Stimulated activated CD8-positive, alpha-beta memory T cell treated with anti-CD3 and anti-CD28 coated beads, Interleukin-4, amount 100 ng/mL, for 1 hour (primary cell): ENCODE measurements around the gene NYAP2.

ENCODE experiments used
- DNase-seq, 2 donors: peaks; one replicate each; pipeline ENCODE4 v3.0.0-alpha.2; 2020; ENCODE audit warnings: low read depth in 2 of 2, low spot score in 1 of 2

The NYAP2 gene

GRCh38 chr2:225536036-225536435 lies 136.5 kb downstream of the NYAP2 start:
- DNase-seq: no peak

DNA sequence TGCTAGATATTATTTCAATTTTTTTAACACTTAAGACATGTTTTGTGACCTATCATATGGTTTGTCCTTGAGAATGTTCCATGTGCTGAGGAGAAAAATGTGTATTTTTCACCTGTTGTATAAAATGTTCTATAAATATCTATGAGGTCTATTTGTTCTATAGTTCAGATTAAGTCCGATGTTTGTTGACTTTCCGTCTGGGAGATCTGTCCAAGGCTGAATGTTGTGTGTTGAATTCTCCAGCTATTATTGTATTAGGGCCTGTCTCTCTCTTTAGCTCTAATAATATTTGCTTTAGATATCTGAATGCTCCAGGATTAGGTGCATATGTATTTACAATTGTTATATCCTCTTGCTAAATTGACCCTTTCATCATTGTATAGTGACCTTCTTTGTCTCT lies 144.1 kb downstream of the NYAP2 start:
- no peak for DNase-seq

DNA sequence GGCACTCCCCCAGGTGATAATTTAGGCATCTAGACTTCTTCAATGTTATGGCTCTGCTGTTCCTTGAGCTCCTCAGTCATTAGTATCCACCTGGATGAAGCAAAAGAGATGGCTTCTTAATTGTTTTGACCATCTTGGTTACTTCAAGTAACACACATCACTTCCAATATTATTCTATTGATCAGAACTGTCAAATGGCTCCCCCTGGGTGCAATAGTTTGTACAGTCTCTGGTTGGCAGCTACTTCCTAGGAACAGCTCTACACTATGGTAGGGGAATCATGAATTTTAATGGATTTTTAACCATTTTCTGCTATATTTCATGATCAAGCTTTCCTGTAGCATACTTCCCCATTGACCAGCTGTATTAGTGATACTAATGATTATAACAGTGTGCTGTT lies 157.0 kb downstream of the NYAP2 start:
- DNase-seq: no peak

DNA sequence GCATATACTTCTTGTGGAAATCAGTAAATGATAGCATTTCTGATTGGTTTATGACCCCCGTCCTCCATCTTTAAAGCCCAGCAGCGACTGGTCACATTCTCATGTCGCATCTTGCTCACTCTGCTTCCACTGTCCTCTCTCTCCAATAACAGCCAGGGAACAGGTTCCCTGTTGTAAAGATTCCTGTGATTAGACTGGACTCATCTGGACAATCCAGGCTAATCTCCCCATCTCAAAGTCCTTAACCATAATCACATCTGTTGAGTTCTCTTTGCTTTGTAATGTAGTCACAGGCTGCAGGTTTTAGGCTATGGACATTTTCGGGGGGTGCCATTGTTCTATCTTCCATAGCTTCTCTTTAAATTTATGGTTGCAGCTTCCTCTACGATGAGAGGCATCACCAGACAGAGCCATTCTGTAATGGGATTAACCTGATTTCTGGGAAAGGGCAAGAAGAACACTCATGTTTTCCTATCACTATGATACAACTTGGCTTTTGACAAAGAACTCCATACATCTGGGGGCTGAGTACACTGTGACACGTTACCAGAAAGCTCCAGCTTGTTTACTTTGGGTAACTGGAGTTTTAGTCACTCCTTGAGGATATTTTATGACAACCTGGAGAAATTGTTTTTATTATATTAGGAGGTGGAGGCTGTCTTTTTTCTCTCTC lies 159.0 kb downstream of the NYAP2 start:
- no peak for DNase-seq

DNA sequence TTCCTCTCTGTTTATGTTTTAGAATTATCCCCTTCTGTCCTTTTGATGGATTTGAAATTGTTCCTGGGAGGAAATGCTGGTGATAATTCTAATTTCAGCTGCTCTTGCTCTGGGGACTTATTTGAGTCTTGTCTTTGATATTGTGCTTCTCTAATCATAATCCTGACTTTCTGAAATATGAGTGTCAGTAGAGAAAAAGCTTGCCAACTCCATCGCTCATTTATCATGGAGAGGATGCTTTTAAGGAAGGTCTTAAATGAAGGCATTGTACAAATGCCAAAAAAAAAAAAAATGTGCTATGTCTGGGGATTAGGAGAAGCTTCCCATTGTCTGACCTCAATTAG lies 159.5 kb downstream of the NYAP2 start:
- no peak for DNase-seq

GRCh38 chr2:225566798-225567197 lies 167.3 kb downstream of the NYAP2 start:
- DNase-seq: no peak

- no peak for DNase-seq
These were observed 170.5 kb downstream of the NYAP2 start for GRCh38 chr2:225569995-225570394.

GRCh38 chr2:225573603-225574002 lies 174.1 kb downstream of the NYAP2 start:
- no peak for DNase-seq

DNA sequence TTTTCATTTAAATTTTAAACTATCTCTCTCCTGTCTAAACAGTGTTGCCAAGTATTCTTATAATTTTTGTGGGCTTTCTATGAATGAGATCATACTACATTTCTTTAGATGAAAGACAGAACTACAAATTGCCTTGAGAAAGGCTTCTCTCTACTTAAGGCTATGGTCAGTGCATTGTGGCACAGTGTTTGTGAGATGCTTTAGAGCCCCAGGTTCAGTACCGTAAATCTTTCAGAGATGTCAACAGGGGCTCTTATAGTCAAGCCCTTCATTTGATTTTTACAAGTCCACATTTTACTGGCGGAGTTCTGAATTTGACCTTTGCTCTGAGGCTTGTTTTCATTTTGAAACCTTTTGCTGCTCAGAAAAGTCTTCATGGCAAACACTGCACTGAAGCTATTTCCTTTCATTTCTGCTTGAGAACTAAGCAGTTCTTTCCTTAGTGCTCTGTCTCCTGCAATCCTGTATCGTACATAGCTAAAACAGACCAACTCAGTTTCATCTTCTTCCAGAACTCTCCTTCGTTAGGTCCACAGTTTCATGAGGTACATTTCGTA lies 175.2 kb downstream of the NYAP2 start:
- DNase-seq: no peak

DNA sequence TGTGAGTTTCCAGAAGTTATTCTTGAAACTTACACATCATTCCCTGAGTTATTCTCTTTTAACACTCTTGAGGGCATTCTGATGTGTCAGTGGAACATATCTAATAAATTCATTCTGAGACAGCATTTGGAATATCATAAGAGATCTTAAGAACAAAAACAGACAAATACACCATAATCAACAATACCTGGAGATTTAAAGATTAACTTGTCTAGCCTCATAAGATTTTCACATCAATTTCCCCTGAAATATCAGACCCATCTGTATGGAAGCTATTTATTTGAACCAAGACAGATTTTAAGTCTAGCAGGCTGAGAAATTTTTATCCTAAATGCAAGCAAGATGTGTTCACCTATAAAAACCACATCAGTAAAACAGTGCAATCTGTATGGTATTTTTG lies 181.6 kb downstream of the NYAP2 start:
- DNase-seq: no peak

DNA sequence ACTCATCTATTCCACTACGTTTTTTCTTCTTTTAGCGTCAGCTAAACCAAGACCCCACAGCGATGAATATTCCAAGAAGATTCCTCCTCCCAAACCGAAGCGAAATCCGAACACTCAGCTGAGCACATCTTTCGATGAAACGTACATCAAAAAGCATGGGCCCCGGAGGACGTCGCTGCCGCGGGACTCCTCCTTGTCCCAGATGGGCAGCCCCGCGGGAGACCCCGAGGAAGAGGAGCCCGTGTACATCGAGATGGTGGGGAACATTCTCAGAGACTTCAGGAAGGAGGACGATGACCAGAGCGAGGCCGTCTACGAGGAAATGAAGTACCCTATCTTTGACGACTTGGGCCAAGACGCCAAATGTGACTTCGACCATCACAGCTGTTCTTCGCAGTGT lies 182.4 kb downstream of the NYAP2 start:
- DNase-seq: no peak

- DNase-seq: no peak
These were observed 183.0 kb downstream of the NYAP2 start for GRCh38 chr2:225582355-225583116.

GRCh38 chr2:225584796-225585195 lies 185.3 kb downstream of the NYAP2 start:
- DNase-seq: no peak

GRCh38 chr2:225590932-225591331 lies 191.4 kb downstream of the NYAP2 start:
- DNase-seq: no peak

- DNase-seq: no peak
These were observed 198.4 kb downstream of the NYAP2 start for GRCh38 chr2:225597911-225598310.

DNA sequence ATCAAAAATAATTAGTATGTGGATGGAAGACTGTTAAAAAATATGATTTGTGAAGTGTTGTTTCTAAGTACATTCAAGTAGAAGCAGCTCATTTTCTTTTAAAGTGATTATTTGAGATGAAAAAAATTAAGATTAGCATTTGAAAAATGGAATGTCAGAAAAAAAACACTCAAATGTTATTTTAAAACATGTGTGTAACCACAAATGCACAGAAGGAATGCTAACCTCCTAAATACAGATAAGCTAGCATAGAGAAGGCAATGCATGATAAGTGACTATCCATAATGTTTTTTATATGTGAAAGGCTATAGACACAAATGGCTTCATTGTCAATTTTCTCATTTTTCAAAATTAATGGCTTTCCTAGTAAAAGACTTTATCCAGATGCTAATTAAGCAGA lies 198.9 kb downstream of the NYAP2 start:
- no peak for DNase-seq

GRCh38 chr2:225598897-225599296 lies 199.4 kb downstream of the NYAP2 start:
- DNase-seq: no peak

- no peak for DNase-seq
These were observed 200.3 kb downstream of the NYAP2 start for GRCh38 chr2:225599856-225600255.

DNA sequence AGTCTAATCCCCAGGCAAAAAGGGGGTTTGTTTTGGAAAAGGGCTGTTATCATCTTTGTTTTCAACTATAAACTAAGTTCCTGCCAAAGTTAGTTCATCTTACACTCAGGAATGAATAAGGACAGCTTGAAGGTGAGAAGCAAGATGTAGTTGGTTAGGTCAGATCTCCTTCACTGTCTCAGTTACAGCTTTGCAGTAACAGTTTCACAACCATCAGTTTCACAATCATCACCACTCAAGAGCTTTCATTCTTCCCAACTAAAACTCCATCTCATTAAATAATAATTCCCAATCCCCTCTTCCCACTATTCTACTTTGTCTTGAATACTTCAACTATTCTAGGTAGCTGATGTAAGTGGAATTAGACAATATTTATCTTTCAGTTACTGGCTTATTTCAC lies 200.9 kb downstream of the NYAP2 start:
- no peak for DNase-seq

GRCh38 chr2:225600865-225601264 lies 201.4 kb downstream of the NYAP2 start:
- DNase-seq: no peak

DNA sequence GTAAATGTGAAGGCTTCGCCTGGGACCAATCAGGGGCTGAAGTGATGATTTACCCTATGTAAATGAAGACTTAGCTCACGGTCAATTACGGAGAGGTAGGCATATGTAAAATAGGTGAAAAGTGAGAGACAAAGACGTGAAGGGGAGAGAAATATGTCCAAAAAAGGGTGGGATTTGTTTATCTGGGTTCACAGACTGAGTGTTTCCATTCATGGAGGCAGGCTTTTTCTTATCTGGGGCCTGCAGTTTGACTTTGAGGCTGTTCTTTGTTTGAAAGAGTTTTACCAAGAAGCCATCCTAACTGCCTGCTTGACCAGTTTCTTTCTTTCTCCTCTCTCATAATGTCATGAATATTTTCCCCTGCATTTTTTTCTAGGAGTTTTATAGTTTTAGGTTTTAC lies 202.7 kb downstream of the NYAP2 start:
- DNase-seq: no peak

DNA sequence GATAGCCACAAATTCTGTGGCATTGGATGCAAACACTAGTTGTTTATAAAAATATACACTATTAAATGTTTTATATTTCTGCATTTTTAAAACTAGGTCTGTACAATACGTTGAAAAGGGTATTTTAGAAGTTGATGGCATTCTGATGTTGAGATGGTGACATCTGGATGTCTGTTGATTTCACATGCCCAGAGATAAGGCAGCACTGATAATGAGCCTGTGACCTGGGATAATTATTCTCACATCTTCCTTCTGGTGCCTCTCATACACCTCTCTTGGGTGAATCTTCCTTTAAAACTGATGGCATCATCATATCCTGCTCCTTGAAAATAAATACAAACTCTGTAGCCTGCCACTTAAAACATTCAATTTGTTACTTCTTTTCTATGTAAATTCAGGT lies 208.6 kb downstream of the NYAP2 start:
- no peak for DNase-seq

DNA sequence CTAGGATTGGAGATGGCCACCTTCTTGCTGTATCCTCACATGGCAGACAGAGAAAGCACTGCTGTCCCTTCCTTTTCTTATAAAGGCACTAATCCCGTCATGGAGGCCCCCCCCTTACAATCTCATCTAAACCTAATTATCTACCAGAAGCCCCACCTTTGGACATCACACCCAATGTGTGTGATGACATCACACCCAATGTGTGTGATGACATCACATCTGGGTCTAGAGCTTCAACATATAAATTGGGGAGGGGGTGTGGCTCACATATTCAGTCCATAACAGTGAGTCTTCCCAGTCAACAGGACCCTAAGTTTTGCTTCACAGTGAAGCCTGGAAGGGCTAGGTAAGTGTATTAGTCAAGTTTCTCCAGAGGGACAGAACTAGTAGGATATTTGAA lies 213.1 kb downstream of the NYAP2 start:
- DNase-seq: no peak
